Vagina (tissue), 2 donors: ENCODE results near the gene GPRC5C. TPM values are rescaled to one million over a fixed set of nuclear protein-coding genes. Genes with fewer than 3 reads are reported as not detected.
A peak's percentile ranks its signal among the peaks of the same experiment; 100 is the strongest.

Experiments used
- DNase-seq, 2 donors: peaks; one replicate each; pipeline ENCODE4 v3.0.0-alpha.2; 2017; ENCODE audit errors: extremely low spot score in 2 of 2
- H3K27ac ChIP-seq: fragments of 200-600 bp; sonication (generic); one replicate; pipeline ENCODE4 v1.5.1; 2019
- H3K27me3 ChIP-seq: fragments of 200-600 bp; sonication (generic); one replicate; pipeline ENCODE4 v1.5.1; 2019
- H3K36me3 ChIP-seq, 2 donors: fragments of 200-600 bp; sonication (generic); one replicate each; pipeline ENCODE4 v1.5.1; 2017 to 2019
- H3K4me1 ChIP-seq: fragments of 200-600 bp; sonication (generic); one replicate; pipeline ENCODE4 v1.5.1; 2019
- H3K4me3 ChIP-seq, 2 donors: fragments of 200-600 bp; sonication (generic); 1 replicate in 1 of 2; 2 replicates in 1 of 2; pipeline ENCODE4 v1.5.1; 2016 to 2019
- H3K9me3 ChIP-seq: fragments of 200-600 bp; sonication (generic); one replicate; pipeline ENCODE4 v1.5.1; 2019
- POLR2A ChIP-seq, 2 donors: fragments of 450-650 bp; IDR thresholded peaks; one replicate each; pipeline ENCODE4 v1.6.1; 2017; ENCODE audit warnings: antibody characterized with exemption in 2 of 2, mild to moderate bottlenecking in 2 of 2, moderate library complexity in 2 of 2
- POLR2AphosphoS5 ChIP-seq, 2 donors: sonication (generic); formaldehyde crosslinking; IDR thresholded peaks; one replicate each; pipeline ENCODE4 v1.9.0; 2017; ENCODE audit warnings: antibody characterized with exemption in 2 of 2, mild to moderate bottlenecking in 2 of 2, low read depth in 1 of 2; ENCODE audit not compliant: insufficient read depth in 1 of 2
- intact Hi-C: fragments of 100-400 bp; cut with DNase I; formaldehyde crosslinking; loops from one replicate; pipeline ENCODE4 v1.15.1; 2023
- total RNA-seq: library from RNA; depleted of rRNA; stranded (reverse); fragments of >200 nt; gene quantifications from one replicate; pipeline ENCODE4 v1.2.3, GENCODE V29; 2016
- TF ChIP-seq, protein P1 (sequence below), 3 experiments: fragments of 450-650 bp in 2 of 3; fragments of 200-600 bp in 1 of 3; sonication (generic) in 1 of 3; IDR thresholded peaks; one replicate each; pipeline ENCODE4 v1.5.1; 2017 to 2019; ENCODE audit warnings: antibody characterized with exemption in 3 of 3, mild to moderate bottlenecking in 2 of 3, moderate library complexity in 2 of 3

GPRC5C gene
- total RNA-seq, 1 donor from 2014 or later = 27.5 TPM

DNA sequence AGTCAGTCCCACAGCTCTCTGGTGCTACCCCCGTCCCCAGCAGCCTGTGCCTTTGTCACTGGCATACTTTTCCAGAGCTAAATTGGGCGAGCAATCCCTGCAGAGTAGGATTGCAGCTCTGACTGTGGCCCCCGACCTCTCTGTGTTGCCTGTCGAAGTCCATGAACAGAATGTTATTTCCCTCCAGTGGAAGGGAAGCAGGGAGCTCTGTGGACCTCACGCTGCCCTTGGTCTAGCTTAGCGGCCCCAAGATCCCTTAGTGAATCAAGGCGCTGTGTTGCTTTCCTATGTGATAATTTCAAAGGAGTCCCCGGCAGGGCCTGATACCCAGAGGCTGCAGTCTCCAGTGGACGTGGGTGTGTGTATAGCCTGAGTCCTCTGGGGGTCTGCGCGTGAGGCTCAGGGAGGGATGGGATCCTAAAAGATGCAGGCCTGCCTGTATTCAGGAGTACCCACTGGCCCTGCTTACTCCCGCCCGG is 19.1 kb downstream of the GPRC5C start:
- H3K27ac ChIP-seq = no peak overlapping the region
- peaks cover 47% of the 10 kb centered on the region for H3K4me1 ChIP-seq
- H3K27me3 ChIP-seq = no peaks in the 10 kb centered on the region
- intact Hi-C loops = loop anchor here (10.0 kb wide), 1 partner anchor 236 kb away; the partner anchor contains the start of gene TTYH2
- DNase-seq = no peak
- no peak overlapping the region for H3K4me3 ChIP-seq
- no peaks in the 10 kb centered on the region for H3K9me3 ChIP-seq
- TF ChIP-seq, protein P1, sequence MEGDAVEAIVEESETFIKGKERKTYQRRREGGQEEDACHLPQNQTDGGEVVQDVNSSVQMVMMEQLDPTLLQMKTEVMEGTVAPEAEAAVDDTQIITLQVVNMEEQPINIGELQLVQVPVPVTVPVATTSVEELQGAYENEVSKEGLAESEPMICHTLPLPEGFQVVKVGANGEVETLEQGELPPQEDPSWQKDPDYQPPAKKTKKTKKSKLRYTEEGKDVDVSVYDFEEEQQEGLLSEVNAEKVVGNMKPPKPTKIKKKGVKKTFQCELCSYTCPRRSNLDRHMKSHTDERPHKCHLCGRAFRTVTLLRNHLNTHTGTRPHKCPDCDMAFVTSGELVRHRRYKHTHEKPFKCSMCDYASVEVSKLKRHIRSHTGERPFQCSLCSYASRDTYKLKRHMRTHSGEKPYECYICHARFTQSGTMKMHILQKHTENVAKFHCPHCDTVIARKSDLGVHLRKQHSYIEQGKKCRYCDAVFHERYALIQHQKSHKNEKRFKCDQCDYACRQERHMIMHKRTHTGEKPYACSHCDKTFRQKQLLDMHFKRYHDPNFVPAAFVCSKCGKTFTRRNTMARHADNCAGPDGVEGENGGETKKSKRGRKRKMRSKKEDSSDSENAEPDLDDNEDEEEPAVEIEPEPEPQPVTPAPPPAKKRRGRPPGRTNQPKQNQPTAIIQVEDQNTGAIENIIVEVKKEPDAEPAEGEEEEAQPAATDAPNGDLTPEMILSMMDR (IDR thresholded peaks at IDR 0.05) = no peak
- no peak for TF ChIP-seq POLR2AphosphoS5 (IDR thresholded peaks at IDR 0.05; ENCODE audit: insufficient read depth in 1 of 2, low read depth in 1 of 2)
- TF ChIP-seq POLR2A (IDR thresholded peaks at IDR 0.05) = no peak
- no peaks in the 10 kb centered on the region for H3K36me3 ChIP-seq

DNA sequence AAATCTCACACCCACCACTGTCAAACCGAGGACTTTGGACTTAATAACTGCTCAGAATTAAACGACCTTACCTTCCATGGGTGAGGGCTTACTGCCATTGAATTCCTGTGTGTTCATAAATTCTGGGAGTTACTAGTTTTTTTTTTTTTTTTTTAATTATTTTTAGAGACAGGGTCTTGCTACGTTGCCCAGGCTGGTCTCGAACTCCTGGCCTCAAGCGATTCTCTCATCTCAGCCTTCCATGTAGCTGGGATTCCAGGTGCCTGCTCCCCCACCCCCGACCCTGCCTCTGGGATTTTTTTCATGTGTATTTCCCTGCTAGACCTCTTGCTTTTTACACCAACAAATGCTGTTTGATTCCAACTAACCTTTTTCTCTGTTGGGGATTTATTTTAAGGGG is 19.7 kb downstream of the GPRC5C start:
- H3K9me3 ChIP-seq = no peaks in the 10 kb centered on the region

DNA sequence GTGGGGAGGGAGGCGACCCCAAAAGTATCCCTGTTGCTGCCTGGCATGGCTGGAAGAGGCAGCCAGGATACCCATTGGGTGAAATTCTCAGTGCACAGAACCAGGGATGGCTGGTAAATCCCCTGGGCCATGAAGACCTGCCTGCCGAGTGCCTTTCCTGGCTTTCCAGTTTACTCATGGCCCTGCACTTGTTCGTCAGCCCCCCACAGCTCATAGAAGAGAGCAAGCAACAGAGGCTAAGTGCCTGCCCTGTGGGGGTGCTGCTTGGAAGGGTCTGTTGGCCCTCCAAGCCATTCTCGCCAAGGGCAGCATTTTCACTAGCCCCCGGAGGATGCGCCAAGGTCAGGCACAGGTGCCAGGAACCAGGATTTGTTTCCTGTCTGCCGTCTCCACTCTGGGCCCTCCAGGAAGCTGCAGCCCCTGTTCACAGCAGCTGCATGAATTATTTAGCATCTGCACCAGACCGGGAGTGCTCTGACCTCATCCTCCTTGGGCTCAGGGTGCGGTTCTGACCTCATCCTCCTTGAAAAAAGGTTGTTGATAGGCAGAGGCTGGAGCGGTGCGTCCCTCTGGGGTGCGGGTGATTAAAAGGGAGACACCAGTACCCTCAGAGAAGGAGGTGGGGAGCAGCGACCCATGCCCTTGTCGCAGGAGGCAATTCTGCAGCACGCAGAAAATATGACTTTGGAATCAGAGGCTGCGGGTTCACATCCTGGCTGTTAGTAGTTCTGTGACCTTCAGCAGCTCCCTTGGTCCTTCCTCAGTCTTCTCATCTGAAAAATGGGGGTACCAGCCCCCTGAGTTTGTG is 20.3 kb downstream of the GPRC5C start:
- DNase-seq = no peak
- TF ChIP-seq, protein P1 (IDR thresholded peaks at IDR 0.05) = no peak
- TF ChIP-seq POLR2A (IDR thresholded peaks at IDR 0.05) = no peak
- no peak for TF ChIP-seq POLR2AphosphoS5 (IDR thresholded peaks at IDR 0.05; ENCODE audit: insufficient read depth in 1 of 2, low read depth in 1 of 2)
- Histone ChIP-seq H3K36me3 (no peaks in the 10 kb centered on the region), H3K27ac (peak overlapping the region; percentile 27), H3K4me1 (peaks cover 39% of the 10 kb centered on the region), H3K9me3 (no peaks in the 10 kb centered on the region), H3K27me3 (no peaks in the 10 kb centered on the region), H3K4me3 (no peak overlapping the region)
- intact Hi-C loops = loop anchor here (10.0 kb wide), 1 partner anchor 237 kb away; the partner anchor contains the start of gene TTYH2

More for the DNA sequence above, 19.7 kb downstream of the GPRC5C start:
- Histone ChIP-seq H3K27me3 (no peaks in the 10 kb centered on the region), H3K27ac (peak overlapping the region; percentile 27), H3K36me3 (no peaks in the 10 kb centered on the region), H3K4me3 (no peak overlapping the region), H3K4me1 (peaks cover 43% of the 10 kb centered on the region)
- intact Hi-C loops = loop anchor here (10.0 kb wide), 1 partner anchor 237 kb away; the partner anchor contains the start of gene TTYH2
- TF ChIP-seq POLR2AphosphoS5 (IDR thresholded peaks at IDR 0.05; ENCODE audit: insufficient read depth in 1 of 2, low read depth in 1 of 2) (no peak), POLR2A (IDR thresholded peaks at IDR 0.05) (no peak)
- TF ChIP-seq, protein P1 (IDR thresholded peaks at IDR 0.05) = no peak
- no peak for DNase-seq

DNA sequence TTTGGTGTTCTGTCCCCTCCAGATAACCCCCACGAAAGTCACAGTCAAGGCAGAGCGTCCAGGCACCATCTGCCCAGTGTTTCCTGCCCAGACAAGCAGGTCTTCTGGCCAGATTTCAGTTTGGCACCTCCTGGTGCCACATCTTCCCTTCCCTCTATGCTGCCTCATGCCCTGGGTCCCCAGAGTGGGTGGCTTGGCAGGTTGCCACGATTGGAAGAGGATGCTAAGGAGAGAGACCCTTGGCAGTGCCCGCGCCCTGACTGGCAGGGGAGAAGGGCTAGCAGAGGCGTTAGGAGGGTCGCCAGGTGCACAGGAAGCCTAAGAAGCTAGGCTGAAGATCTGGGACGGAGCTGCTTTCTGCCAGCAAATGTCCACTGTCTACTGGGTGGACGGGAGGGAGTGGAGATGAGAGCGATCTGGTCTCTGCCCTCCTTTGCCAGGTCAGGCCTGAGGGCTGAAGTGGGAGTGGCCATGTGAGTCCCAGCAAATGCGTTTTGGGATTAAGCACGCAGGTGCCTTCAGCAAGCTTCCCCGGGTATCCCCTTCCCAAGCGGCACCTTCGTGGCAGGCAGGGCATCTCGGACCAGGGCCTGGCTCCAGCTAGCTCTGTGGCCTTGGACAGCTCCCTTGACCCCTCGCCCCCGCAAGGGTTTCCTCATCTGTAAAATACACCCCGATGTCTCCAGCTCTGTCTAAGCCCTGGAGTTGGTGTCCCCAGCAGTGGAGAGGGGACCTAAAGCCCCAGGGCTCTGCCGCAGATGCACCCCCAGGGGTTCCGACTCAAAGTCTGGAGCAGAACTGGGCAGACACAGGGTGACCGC is 21.2 kb downstream of the GPRC5C start:
- Histone ChIP-seq H3K27ac (peak overlapping the region; percentile 72), H3K27me3 (no peaks in the 10 kb centered on the region), H3K36me3 (no peaks in the 10 kb centered on the region), H3K9me3 (no peaks in the 10 kb centered on the region), H3K4me1 (peaks cover 40% of the 10 kb centered on the region), H3K4me3 (peak overlapping the region; percentile 36 to 40)
- DNase-seq = no peak
- TF ChIP-seq POLR2AphosphoS5 (IDR thresholded peaks at IDR 0.05; ENCODE audit: insufficient read depth in 1 of 2, low read depth in 1 of 2) (no peak), POLR2A (IDR thresholded peaks at IDR 0.05) (no peak)
- TF ChIP-seq, protein P1 (IDR thresholded peaks at IDR 0.05) = no peak
- intact Hi-C loops = loop anchor here (10.0 kb wide), 1 partner anchor 238 kb away; the partner anchor contains the start of gene TTYH2
